ENCODE measurements around the gene ATP5PB.

The ATP5PB gene

GRCh38 chr1:111474106-111474505 is 24.8 kb downstream of the ATP5PB start:
- H3K27ac Mint-ChIP-seq: peak overlapping the region; percentile 93
- H3K4me1 Mint-ChIP-seq: peaks cover 44% of the 10 kb centered on the region

DNA sequence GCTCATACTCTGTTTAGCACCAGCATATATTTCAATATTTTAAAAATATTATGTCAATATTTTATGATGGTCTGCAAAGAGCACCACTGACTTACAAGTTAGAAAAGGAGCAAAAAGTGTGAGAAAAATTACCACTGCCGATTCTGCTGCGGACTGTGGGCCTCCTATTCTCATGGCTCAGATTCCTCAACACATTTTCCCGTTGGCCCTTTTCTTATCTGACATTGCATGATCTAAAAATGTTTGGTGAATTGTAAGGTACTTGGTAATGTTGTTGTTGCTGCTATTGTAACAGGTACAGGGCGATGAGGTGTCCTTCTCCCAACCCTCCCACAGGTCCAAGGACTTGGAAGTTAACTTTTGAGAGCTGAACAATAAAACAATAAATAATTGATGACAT is 25.3 kb downstream of the ATP5PB start:
- peaks cover 39% of the 10 kb centered on the region for H3K36me3 Mint-ChIP-seq
- H3K9me3 Mint-ChIP-seq: no peaks in the 10 kb centered on the region
- H3K4me1 Mint-ChIP-seq: peaks cover 44% of the 10 kb centered on the region
- no peak for DNase-seq
- peak overlapping the region; percentile 93 for H3K27ac Mint-ChIP-seq
- H3K27me3 Mint-ChIP-seq: no peaks in the 10 kb centered on the region
- H3K4me3 Mint-ChIP-seq: peak overlapping the region; percentile 87
- CTCF ChIA-PET: interaction anchor here (0.7 to 6.3 kb wide), 4 partner anchors 33 to 277 kb away, joined by 3 to 37 read pairs (median 4); no protein-coding TSS in a partner anchor

More at GRCh38 chr1:111474106-111474505, 24.8 kb downstream of the ATP5PB start:
- DNase-seq: no peak
- peaks cover 39% of the 10 kb centered on the region for H3K36me3 Mint-ChIP-seq
- peak overlapping the region; percentile 87 for H3K4me3 Mint-ChIP-seq
- no peaks in the 10 kb centered on the region for H3K27me3 Mint-ChIP-seq
- CTCF ChIA-PET: interaction anchor here (1.6 to 6.3 kb wide), 2 partner anchors 33 to 276 kb away, joined by 3 to 37 read pairs; no protein-coding TSS in a partner anchor
- no peaks in the 10 kb centered on the region for H3K9me3 Mint-ChIP-seq

DNA sequence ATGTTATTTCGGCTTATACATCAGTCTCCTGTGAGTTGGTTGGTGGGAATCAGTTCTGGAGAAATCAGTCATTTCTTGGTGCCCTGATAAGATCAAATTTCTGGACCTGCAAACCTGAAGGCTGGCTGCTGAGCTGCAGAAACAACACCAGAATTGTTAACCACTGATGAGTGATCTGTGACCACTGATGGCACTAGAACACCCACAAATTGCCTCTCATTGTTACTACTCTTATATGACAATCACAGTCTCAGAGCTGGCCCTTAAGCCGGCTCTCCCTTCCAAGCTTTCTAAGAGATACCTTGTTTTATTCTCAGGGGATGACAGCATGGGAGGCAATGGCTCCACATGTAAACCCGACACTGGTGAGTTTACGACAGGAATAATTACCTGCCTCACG is 26.4 kb downstream of the ATP5PB start:
- CTCF ChIA-PET: interaction anchor here (0.6 to 6.3 kb wide), 7 partner anchors 14 to 330 kb away, joined by 3 to 37 read pairs (median 5); no protein-coding TSS in a partner anchor
- Mint-ChIP-seq H3K36me3 (peaks cover 39% of the 10 kb centered on the region), H3K9me3 (no peaks in the 10 kb centered on the region), H3K4me3 (peak overlapping the region; percentile 87), H3K4me1 (peaks cover 48% of the 10 kb centered on the region), H3K27ac (peak overlapping the region; percentile 87), H3K27me3 (peaks cover under 1% of the 10 kb centered on the region)
- peak; percentile 38 for DNase-seq

DNA sequence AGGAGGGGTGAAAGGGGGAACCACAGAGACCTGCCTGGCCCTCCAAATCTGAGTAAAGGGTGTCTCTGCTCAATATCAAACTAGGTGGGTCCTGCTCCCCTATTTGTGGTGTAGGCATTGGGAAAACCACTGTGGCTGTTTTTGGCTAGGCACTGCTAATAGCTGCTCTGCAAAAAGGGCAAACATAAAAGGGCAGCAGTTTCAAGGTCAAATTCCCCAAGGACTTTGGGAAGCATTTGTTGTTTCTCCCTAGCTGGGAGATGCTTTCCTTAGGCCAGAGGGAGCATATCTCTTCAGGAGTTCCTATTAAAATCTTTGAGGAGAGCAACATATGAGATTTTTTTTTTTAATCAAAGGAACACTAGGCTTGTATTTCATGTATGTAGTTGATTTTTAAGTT is 26.9 kb downstream of the ATP5PB start:
- peak overlapping the region; percentile 87 for H3K4me3 Mint-ChIP-seq
- H3K27me3 Mint-ChIP-seq: peaks cover 3% of the 10 kb centered on the region
- H3K9me3 Mint-ChIP-seq: no peaks in the 10 kb centered on the region
- CTCF ChIA-PET: interaction anchor here (0.6 to 6.3 kb wide), 8 partner anchors 14 to 330 kb away, joined by 3 to 37 read pairs (median 4); no protein-coding TSS in a partner anchor
- peaks cover 39% of the 10 kb centered on the region for H3K36me3 Mint-ChIP-seq
- H3K27ac Mint-ChIP-seq: peak overlapping the region; percentile 87
- peaks cover 50% of the 10 kb centered on the region for H3K4me1 Mint-ChIP-seq
- DNase-seq: no peak

DNA sequence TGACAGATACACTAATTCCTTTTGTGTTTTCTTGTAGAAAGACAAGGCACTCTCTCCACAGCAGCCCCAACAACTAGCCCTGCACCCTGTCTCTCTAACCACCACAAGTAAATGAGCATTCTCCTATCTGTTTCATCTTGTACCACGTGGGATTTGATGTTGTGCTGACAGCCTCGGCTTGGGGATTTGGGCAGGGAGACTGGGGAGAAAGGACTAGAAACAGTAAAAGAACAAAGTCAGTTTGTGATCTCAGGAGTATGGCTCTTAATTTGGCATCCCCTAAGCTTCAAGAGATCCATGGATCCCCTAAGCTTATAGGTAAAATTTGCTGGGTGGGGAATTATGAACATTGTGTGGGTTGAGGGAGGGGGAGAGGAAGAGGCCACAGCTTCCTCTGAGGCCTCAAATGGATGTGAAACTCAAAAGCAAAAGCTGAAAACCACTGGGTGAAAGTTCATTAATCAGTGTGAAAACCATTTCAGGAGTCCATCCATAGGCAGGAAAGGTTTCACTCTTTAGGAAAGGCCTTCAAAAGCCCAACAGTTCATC is 27.6 kb downstream of the ATP5PB start:
- Mint-ChIP-seq H3K4me1 (peaks cover 55% of the 10 kb centered on the region), H3K36me3 (peaks cover 39% of the 10 kb centered on the region), H3K27ac (peak overlapping the region; percentile 87), H3K9me3 (no peaks in the 10 kb centered on the region), H3K27me3 (peaks cover 3% of the 10 kb centered on the region), H3K4me3 (peak overlapping the region; percentile 87)
- peak; percentile 75 for DNase-seq
- CTCF ChIA-PET: interaction anchor here (0.8 to 6.3 kb wide), 8 partner anchors 13 to 292 kb away, joined by 3 to 37 read pairs (median 4); no protein-coding TSS in a partner anchor

- Mint-ChIP-seq H3K4me1 (peaks cover 55% of the 10 kb centered on the region), H3K36me3 (peaks cover 21% of the 10 kb centered on the region), H3K4me3 (no peak overlapping the region), H3K27ac (no peak overlapping the region), H3K9me3 (no peaks in the 10 kb centered on the region), H3K27me3 (peaks cover 16% of the 10 kb centered on the region)
- no peak for DNase-seq
- CTCF ChIA-PET: interaction anchor here (0.6 to 2.2 kb wide), 8 partner anchors 9 to 289 kb away, joined by 3 to 21 read pairs (median 6); no protein-coding TSS in a partner anchor
These were observed 31.4 kb downstream of the ATP5PB start for GRCh38 chr1:111480674-111481073.

DNA sequence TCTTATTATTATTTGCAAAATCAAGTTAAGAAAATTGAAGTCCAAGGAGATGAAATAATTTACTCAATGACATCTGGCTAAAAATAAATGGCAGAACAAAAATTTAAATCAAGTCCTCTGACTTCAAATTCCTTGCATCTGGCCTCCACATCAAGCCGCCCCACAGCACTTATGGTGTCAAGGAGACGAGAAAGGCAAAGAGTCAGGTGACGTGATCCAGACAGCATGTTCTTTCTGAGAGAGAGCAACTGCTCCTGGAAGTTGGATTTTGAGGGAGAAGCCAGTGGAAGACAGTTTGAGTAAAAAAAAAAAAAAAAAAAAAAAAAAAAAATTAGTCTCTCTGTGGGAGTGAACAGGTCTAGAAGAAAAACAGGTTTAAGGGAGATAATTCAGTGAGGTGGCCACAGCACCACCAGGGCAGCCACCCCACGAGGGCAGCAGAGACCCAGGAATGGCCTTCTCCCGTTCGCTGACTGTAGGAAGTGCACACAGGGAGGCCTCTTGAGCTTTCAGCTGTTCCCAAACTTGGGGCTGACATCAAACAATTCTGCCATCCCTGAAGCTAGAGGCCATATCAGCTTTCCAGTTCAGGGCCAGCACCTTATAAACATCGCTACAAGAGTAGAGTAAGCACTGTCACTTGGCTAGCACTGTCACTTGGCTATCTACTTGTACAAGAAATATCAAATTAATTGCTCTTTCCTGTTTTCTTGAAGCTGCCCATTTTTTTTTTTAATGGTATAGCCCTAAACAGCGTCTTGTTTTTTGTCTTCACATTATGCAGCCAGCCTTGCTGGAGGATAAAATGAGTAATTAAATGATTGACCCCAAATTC is 32.3 kb downstream of the ATP5PB start:
- Mint-ChIP-seq H3K27me3 (peaks cover 21% of the 10 kb centered on the region), H3K27ac (no peak overlapping the region), H3K9me3 (no peaks in the 10 kb centered on the region), H3K36me3 (peaks cover 17% of the 10 kb centered on the region), H3K4me3 (no peak overlapping the region), H3K4me1 (peaks cover 46% of the 10 kb centered on the region)
- CTCF ChIA-PET: interaction anchor here (0.6 to 2.2 kb wide), 24 partner anchors 9 to 817 kb away, joined by 3 to 28 read pairs (median 4); partner anchors contain the start of genes ADORA3 and TMIGD3
- DNase-seq: peak; percentile 79

DNA sequence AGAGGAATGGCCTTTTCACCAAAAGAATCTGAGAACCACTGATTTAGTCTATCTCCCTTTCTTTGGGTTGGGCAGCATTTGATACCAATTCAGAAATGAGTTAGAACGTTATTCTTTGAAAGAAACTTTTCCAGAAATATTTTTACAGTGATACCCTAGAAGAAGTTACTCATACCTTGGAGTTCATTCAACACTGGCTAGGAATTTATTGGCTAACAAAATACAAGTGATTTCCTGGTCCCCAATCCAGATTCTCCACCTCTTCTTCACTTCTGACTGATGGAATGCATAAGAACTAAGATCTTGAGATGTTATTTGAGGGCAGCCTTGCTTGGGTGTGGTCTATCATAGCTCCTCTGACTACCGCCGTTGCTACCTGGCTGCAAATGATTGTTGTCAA is 33.9 kb downstream of the ATP5PB start:
- Mint-ChIP-seq H3K4me1 (peaks cover 31% of the 10 kb centered on the region), H3K4me3 (no peak overlapping the region), H3K27ac (no peak overlapping the region), H3K27me3 (peaks cover 27% of the 10 kb centered on the region), H3K9me3 (no peaks in the 10 kb centered on the region), H3K36me3 (peaks cover 7% of the 10 kb centered on the region)
- CTCF ChIA-PET: interaction anchor here (1.7 to 2.2 kb wide), 3 partner anchors 264 to 815 kb away, joined by 4 to 19 read pairs (median 8); no protein-coding TSS in a partner anchor
- DNase-seq: no peak

DNA sequence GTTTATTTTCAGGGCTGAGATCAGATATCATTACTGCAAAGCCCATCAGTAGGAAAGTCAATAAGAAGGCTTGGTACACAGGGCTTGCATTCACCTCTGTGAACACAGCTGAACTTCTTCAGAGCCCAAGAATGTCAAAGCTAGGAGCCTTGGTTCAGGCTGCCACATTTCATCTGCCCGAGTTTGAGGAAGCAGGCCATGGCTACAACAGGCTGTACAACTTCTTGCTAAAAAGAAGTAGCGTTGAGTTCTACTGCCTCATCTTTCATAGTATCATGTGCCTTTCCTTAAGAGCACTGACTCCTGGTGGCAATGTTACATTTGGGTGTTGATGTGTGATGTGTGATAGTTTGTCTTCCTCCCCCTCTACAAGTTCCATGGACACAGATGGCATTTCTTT is 34.6 kb downstream of the ATP5PB start:
- no peak overlapping the region for H3K4me3 Mint-ChIP-seq
- no peaks in the 10 kb centered on the region for H3K9me3 Mint-ChIP-seq
- H3K36me3 Mint-ChIP-seq: peaks cover under 1% of the 10 kb centered on the region
- no peak for DNase-seq
- H3K27me3 Mint-ChIP-seq: peaks cover 33% of the 10 kb centered on the region
- no peak overlapping the region for H3K27ac Mint-ChIP-seq
- CTCF ChIA-PET: interaction anchor here (0.6 kb wide), 1 partner anchor 11 kb away, joined by 3 read pairs; no protein-coding TSS in a partner anchor
- H3K4me1 Mint-ChIP-seq: peaks cover 24% of the 10 kb centered on the region

GRCh38 chr1:111484391-111485026 is 35.2 kb downstream of the ATP5PB start:
- CTCF ChIA-PET: interaction anchor here (0.6 to 1.7 kb wide), 2 partner anchors 10 to 262 kb away, joined by 3 to 5 read pairs; no protein-coding TSS in a partner anchor
- Mint-ChIP-seq H3K4me3 (no peak overlapping the region), H3K4me1 (peaks cover 24% of the 10 kb centered on the region), H3K9me3 (no peaks in the 10 kb centered on the region), H3K27ac (no peak overlapping the region), H3K36me3 (no peaks in the 10 kb centered on the region), H3K27me3 (peaks cover 33% of the 10 kb centered on the region)
- no peak for DNase-seq

- H3K9me3 Mint-ChIP-seq: no peaks in the 10 kb centered on the region
- CTCF ChIA-PET: interaction anchor here (1.7 kb wide), 1 partner anchor 261 kb away, joined by 5 read pairs; no protein-coding TSS in a partner anchor
- H3K36me3 Mint-ChIP-seq: no peaks in the 10 kb centered on the region
- H3K27ac Mint-ChIP-seq: no peak overlapping the region
- peaks cover 30% of the 10 kb centered on the region for H3K27me3 Mint-ChIP-seq
- no peak overlapping the region for H3K4me3 Mint-ChIP-seq
- peaks cover 17% of the 10 kb centered on the region for H3K4me1 Mint-ChIP-seq
- DNase-seq: no peak
These were observed 37.2 kb downstream of the ATP5PB start for GRCh38 chr1:111486431-111486830.

GRCh38 chr1:111487133-111487532 is 37.9 kb downstream of the ATP5PB start:
- CTCF ChIA-PET: interaction anchor here (1.2 kb wide), 1 partner anchor 260 kb away, joined by 3 read pairs; no protein-coding TSS in a partner anchor
- no peaks in the 10 kb centered on the region for H3K9me3 Mint-ChIP-seq
- H3K27me3 Mint-ChIP-seq: peaks cover 30% of the 10 kb centered on the region
- no peak for DNase-seq
- H3K4me1 Mint-ChIP-seq: peaks cover 11% of the 10 kb centered on the region
- no peaks in the 10 kb centered on the region for H3K36me3 Mint-ChIP-seq
- no peak overlapping the region for H3K4me3 Mint-ChIP-seq
- no peak overlapping the region for H3K27ac Mint-ChIP-seq

DNA sequence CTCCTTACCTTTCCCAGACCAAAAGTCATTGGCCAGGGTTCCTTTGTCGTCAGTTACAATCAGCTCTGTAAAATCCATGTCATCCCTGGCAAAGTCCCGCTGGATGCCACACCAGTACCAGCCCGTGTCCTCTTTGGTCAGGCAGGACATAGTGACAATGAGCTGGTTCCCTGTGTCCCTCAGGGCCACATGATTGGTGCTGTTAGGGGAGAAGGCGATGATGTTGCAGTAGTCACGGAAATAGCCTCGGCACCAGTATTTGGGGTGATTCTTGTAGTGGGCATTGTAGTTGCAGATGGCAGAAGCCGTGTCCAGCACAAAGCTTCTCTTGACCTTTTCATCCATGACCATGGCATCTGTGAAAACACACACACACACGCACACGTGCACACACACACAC is 39.4 kb downstream of the ATP5PB start:
- Mint-ChIP-seq H3K4me3 (no peak overlapping the region), H3K27me3 (peaks cover 22% of the 10 kb centered on the region), H3K9me3 (no peaks in the 10 kb centered on the region), H3K4me1 (peaks cover 2% of the 10 kb centered on the region), H3K27ac (no peak overlapping the region), H3K36me3 (peaks cover 2% of the 10 kb centered on the region)
- DNase-seq: no peak
- CTCF ChIA-PET: interaction anchor here (1.0 kb wide), 1 partner anchor 227 kb away, joined by 3 read pairs; no protein-coding TSS in a partner anchor

All from activated naive CD4-positive, alpha-beta T cell treated with anti-CD3 and anti-CD28 coated beads, Interleukin-2, amount 10 ng/mL, durations not matched to agents 7 days and 5 days (primary cell).